Ishikawa (cell line): Measurements from ENCODE around the gene ELMO1.

Source experiments
- EP300 ChIP-seq: IDR thresholded peaks from 2 replicates; pipeline ENCODE4 v1.6.1; 2012; ENCODE audit warnings: borderline replicate concordance
- RAD21 ChIP-seq: IDR thresholded peaks from 2 replicates; pipeline ENCODE4 v1.6.1; 2012; ENCODE audit warnings: low read depth
- TAF1 ChIP-seq: IDR thresholded peaks from 2 replicates; pipeline ENCODE4 v1.6.1; 2012; ENCODE audit warnings: low read depth, mild to moderate bottlenecking

DNA sequence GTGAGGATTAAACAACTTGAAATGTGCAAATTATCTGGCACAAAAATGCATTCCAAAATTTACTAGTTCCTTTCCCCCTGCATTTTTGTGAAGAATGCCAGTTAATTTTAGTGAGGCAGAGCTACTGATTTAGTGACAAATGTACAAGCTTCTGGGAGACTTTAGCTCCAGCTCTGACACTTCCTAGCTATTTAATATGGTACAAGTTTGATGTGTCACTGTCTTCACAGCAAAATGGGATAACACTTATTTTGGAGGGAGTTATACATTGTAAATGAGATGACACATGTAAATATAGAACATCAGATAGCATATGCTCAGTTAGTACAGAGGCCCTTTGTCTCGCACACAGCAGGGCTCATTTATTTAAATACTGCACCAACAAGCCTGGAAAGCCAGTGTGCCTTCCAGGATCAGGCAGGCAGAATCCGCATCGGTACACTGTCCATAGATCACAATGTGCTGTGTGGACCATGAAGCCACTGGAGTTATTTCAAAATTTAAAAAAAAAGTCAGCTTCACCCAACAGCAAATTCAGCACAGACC lies 48.7 kb downstream of the ELMO1 start:
- TF ChIP-seq RAD21 (no peak), EP300 (no peak), TAF1 (no peak)
